ENCODE measurements around the gene CNTN4. TPM values are rescaled to one million over a fixed set of nuclear protein-coding genes. Genes with fewer than 3 reads are reported as not detected.

Gene CNTN4
- total RNA-seq, 6 experiments from 2014 or later: 1.5 to 3.9 (median 1.7) TPM

DNA sequence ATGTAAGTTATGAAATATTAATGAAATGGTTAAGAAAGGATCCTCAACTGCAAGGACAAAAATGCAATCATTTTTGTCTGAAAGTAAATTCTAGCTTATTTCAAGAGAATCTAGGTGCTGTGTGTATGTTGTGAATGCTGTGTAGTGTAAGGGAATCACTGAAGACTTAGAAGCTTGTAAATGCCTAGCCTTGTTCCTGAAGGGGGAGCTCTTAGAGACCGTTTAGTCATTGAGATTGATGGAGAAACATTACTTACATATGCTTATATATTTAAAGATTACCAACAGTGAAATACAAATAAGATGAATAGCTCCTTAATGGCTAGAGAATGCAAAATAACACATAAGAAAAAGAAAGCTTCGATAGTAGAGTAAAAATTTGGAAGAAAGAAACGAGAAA is 67.9 kb downstream of the CNTN4 start:
- Histone ChIP-seq H3K9me3 (no peaks in the 10 kb centered on the region), H3K4me3 (no peak overlapping the region), H3K36me3 (no peaks in the 10 kb centered on the region), H3K4me1 (no peaks in the 10 kb centered on the region), H3K27me3 (no peaks in the 10 kb centered on the region), H3K27ac (no peak overlapping the region)
- no peak for DNase-seq
- ATAC-seq: no peak
- TF ChIP-seq POLR2A (IDR thresholded peaks at IDR 0.05) (no peak), CTCF (IDR thresholded peaks at IDR 0.05) (no peak)
- intact Hi-C loops (cut with DNase I): no loop called here
- 11% methylated on average over 3 of the region's 3 CpGs for WGBS (ENCODE audit: insufficient coverage, low coverage, low lambda C conversion rate, missing lambda C conversion rate)

GRCh38 chr3:2172561-2173171 is 74.0 kb downstream of the CNTN4 start:
- H3K4me1 ChIP-seq: no peaks in the 10 kb centered on the region
- TF ChIP-seq CTCF (IDR thresholded peaks at IDR 0.05) (no peak), POLR2A (IDR thresholded peaks at IDR 0.05) (no peak)
- intact Hi-C loops (cut with DNase I): no loop called here
- 30% methylated on average over 4 of the region's 4 CpGs for WGBS (ENCODE audit: insufficient coverage, low coverage, low lambda C conversion rate, missing lambda C conversion rate)
- H3K4me3 ChIP-seq: no peak overlapping the region
- ATAC-seq: no peak
- no peak overlapping the region for H3K27ac ChIP-seq
- no peaks in the 10 kb centered on the region for H3K36me3 ChIP-seq
- DNase-seq: no peak
- H3K9me3 ChIP-seq: no peaks in the 10 kb centered on the region
- H3K27me3 ChIP-seq: no peaks in the 10 kb centered on the region

- 42% methylated on average over 2 of the region's 2 CpGs for WGBS (ENCODE audit: insufficient coverage, low coverage, low lambda C conversion rate, missing lambda C conversion rate)
Observed at GRCh38 chr3:2180634-2181033, 82.0 kb downstream of the CNTN4 start.

GRCh38 chr3:2198776-2199279 is 100.2 kb downstream of the CNTN4 start:
- H3K27me3 ChIP-seq: no peaks in the 10 kb centered on the region
- ATAC-seq: no peak
- TF ChIP-seq POLR2A (IDR thresholded peaks at IDR 0.05): no peak
- no peak for TF ChIP-seq CTCF (IDR thresholded peaks at IDR 0.05)
- H3K4me3 ChIP-seq: no peak overlapping the region
- no peaks in the 10 kb centered on the region for H3K4me1 ChIP-seq
- no peaks in the 10 kb centered on the region for H3K36me3 ChIP-seq
- intact Hi-C loops (cut with DNase I): no loop called here
- WGBS (ENCODE audit: insufficient coverage, low coverage, low lambda C conversion rate, missing lambda C conversion rate): 70% methylated on average over 1 of the region's 3 CpGs
- H3K9me3 ChIP-seq: no peaks in the 10 kb centered on the region
- no peak for DNase-seq
- no peak overlapping the region for H3K27ac ChIP-seq

More at GRCh38 chr3:2180634-2181033, 82.0 kb downstream of the CNTN4 start:
- Histone ChIP-seq H3K4me3 (no peak overlapping the region), H3K9me3 (no peaks in the 10 kb centered on the region), H3K27ac (no peak overlapping the region), H3K27me3 (no peaks in the 10 kb centered on the region), H3K36me3 (no peaks in the 10 kb centered on the region), H3K4me1 (no peaks in the 10 kb centered on the region)
- DNase-seq: no peak
- TF ChIP-seq CTCF (IDR thresholded peaks at IDR 0.05): no peak
- TF ChIP-seq POLR2A (IDR thresholded peaks at IDR 0.05): no peak
- intact Hi-C loops (cut with DNase I): no loop called here
- no peak for ATAC-seq

Data from right lobe of liver (tissue), 6 donors.